Endodermal cell (in vitro differentiated cells): ENCODE measurements around the gene EPSTI1. TPM values are rescaled to one million over a fixed set of nuclear protein-coding genes. Genes with fewer than 3 reads are reported as not detected.
A peak's percentile ranks its signal among the peaks of the same experiment; 100 is the strongest.

Experiments
- DNase-seq: peaks from one replicate; pipeline ENCODE4 v3.0.0-alpha.2; 2017
- H3K27ac ChIP-seq: 2 replicates; pipeline ENCODE4 v1.5.1; 2013; ENCODE audit warnings: mild to moderate bottlenecking, low read depth, low read length, moderate library complexity
- H3K27me3 ChIP-seq: 2 replicates; pipeline ENCODE4 v1.6.1; 2013; ENCODE audit warnings: mild to moderate bottlenecking, low read length, moderate library complexity; ENCODE audit not compliant: insufficient read depth, control insufficient read depth, poor library complexity, severe bottlenecking
- H3K36me3 ChIP-seq: 2 replicates; pipeline ENCODE4 v1.7.0; 2013; ENCODE audit warnings: mild to moderate bottlenecking, low read length, moderate library complexity; ENCODE audit not compliant: control insufficient read depth, insufficient read depth
- H3K4me1 ChIP-seq: one replicate; pipeline ENCODE4 v1.7.0; 2013; ENCODE audit warnings: low read length; ENCODE audit not compliant: control insufficient read depth, insufficient read depth
- H3K4me3 ChIP-seq: 2 replicates; pipeline ENCODE4 v1.5.1; 2013; ENCODE audit warnings: mild to moderate bottlenecking, low read length, moderate library complexity
- H3K9ac ChIP-seq: 2 replicates; pipeline ENCODE4 v1.6.1; 2013; ENCODE audit warnings: mild to moderate bottlenecking, low read length, moderate library complexity; ENCODE audit not compliant: poor library complexity, severe bottlenecking; ENCODE audit errors: extremely low read depth
- H3K9me3 ChIP-seq: 2 replicates; pipeline ENCODE4 v1.6.1; 2013; ENCODE audit warnings: mild to moderate bottlenecking, low read length, moderate library complexity; ENCODE audit not compliant: control insufficient read depth
- H3K27ac Mint-ChIP-seq: 2 replicates; pipeline ENCODE4 v1.8.0; 2020; ENCODE audit warnings: mixed read lengths
- H3K27me3 Mint-ChIP-seq: 2 replicates; pipeline ENCODE4 v1.8.0; 2021; ENCODE audit warnings: mild to moderate bottlenecking, mixed read lengths; ENCODE audit not compliant: insufficient read depth
- H3K36me3 Mint-ChIP-seq: 2 replicates; pipeline ENCODE4 v1.8.0; 2020; ENCODE audit warnings: low read depth, mixed read lengths
- H3K4me1 Mint-ChIP-seq: 2 replicates; pipeline ENCODE4 v1.8.0; 2020; ENCODE audit warnings: mixed read lengths
- H3K4me3 Mint-ChIP-seq: 2 replicates; pipeline ENCODE4 v1.8.0; 2020; ENCODE audit warnings: mild to moderate bottlenecking, moderate library complexity, mixed read lengths
- H3K9me3 Mint-ChIP-seq: 2 replicates; pipeline ENCODE4 v1.8.0; 2020; ENCODE audit warnings: mild to moderate bottlenecking, mixed read lengths
- CTCF ChIP-seq: fragments of 200-600 bp; sonication (generic); conservative IDR thresholded peaks from 2 replicates; pipeline ENCODE4 v1.5.0; 2021; ENCODE audit warnings: antibody characterized with exemption, mild to moderate bottlenecking
- WGBS, 2 experiments: methylation state at CpG; one replicate each; pipeline versions ENCODE4 v1.1.5 to v1.1.7; 2013; ENCODE audit warnings: missing lambda C conversion rate in 2 of 2, mixed read lengths in 1 of 2; ENCODE audit not compliant: insufficient coverage in 1 of 2, insufficient read length in 1 of 2; 5-methylcytosine and 5-hydroxymethylcytosine counted together
- total RNA-seq, 2 donors: library from RNA; stranded (reverse); fragmentation: NEBNext Ultra II Directional in 1 of 2; extraction: Animal tissue kit (Norgen Biotek cat#: 25700) in 1 of 2; gene quantifications; 2 replicates in 1 of 2; 3 replicates in 1 of 2; pipeline ENCODE4 v1.2.1, GENCODE V29; 2021

Gene EPSTI1
- total RNA-seq, 2 donors from 2014 or later = 33.8 to 101 TPM

- Mint-ChIP-seq H3K4me3 (no peak overlapping the region), H3K36me3 (peaks cover 19% of the 10 kb centered on the region), H3K9me3 (peaks cover 12% of the 10 kb centered on the region), H3K27me3 (no peaks in the 10 kb centered on the region), H3K27ac (no peak overlapping the region), H3K4me1 (peaks cover 43% of the 10 kb centered on the region)
- Histone ChIP-seq H3K4me1 (peaks cover 27% of the 10 kb centered on the region), H3K9ac (no peak overlapping the region), H3K4me3 (no peak overlapping the region), H3K27ac (no peak overlapping the region), H3K9me3 (peaks cover 27% of the 10 kb centered on the region), H3K36me3 (peaks cover 81% of the 10 kb centered on the region), H3K27me3 (no peaks in the 10 kb centered on the region)
- WGBS, 2 experiments = 90% methylated on average over 3 of the region's 3 CpGs; no CpG with 5 or more reads in 1 of the 2 experiments
- TF ChIP-seq CTCF = no peak
- DNase-seq = no peak
Observed at GRCh38 chr13:42973581-42973980, 18.5 kb downstream of the EPSTI1 start.

GRCh38 chr13:42971691-42972347, 20.2 kb downstream of the EPSTI1 start:
- H3K36me3 Mint-ChIP-seq = peaks cover 11% of the 10 kb centered on the region
- TF ChIP-seq CTCF = no peak
- WGBS, 2 experiments = 82 to 87% methylated on average over 9 of the region's 9 CpGs
- peaks cover 4% of the 10 kb centered on the region for H3K9me3 Mint-ChIP-seq
- peaks cover 37% of the 10 kb centered on the region for H3K4me1 ChIP-seq
- peak overlapping the region; percentile 89 for H3K27ac Mint-ChIP-seq
- H3K4me3 Mint-ChIP-seq = no peak overlapping the region
- H3K4me1 Mint-ChIP-seq = peaks cover 44% of the 10 kb centered on the region
- no peak overlapping the region for H3K27ac ChIP-seq
- H3K36me3 ChIP-seq = peaks cover 82% of the 10 kb centered on the region
- no peaks in the 10 kb centered on the region for H3K27me3 Mint-ChIP-seq
- H3K27me3 ChIP-seq = no peaks in the 10 kb centered on the region
- H3K9ac ChIP-seq = peak overlapping the region; percentile 11
- no peak for DNase-seq
- H3K4me3 ChIP-seq = peak overlapping the region; percentile 5
- peaks cover 26% of the 10 kb centered on the region for H3K9me3 ChIP-seq

GRCh38 chr13:42970824-42971690, 21.0 kb downstream of the EPSTI1 start:
- H3K27ac ChIP-seq = no peak overlapping the region
- no peaks in the 10 kb centered on the region for H3K27me3 ChIP-seq
- no peaks in the 10 kb centered on the region for H3K27me3 Mint-ChIP-seq
- peak; percentile 89 for TF ChIP-seq CTCF
- peak overlapping the region; percentile 89 for H3K27ac Mint-ChIP-seq
- H3K4me3 Mint-ChIP-seq = no peak overlapping the region
- H3K36me3 Mint-ChIP-seq = peaks cover 11% of the 10 kb centered on the region
- peaks cover 44% of the 10 kb centered on the region for H3K4me1 Mint-ChIP-seq
- peaks cover 2% of the 10 kb centered on the region for H3K9me3 Mint-ChIP-seq
- peak; percentile 78 for DNase-seq
- 57 to 65% methylated on average over 5 of the region's 6 CpGs for WGBS, 2 experiments
- H3K9ac ChIP-seq = peak overlapping the region; percentile 11
- H3K36me3 ChIP-seq = peaks cover 74% of the 10 kb centered on the region
- H3K4me1 ChIP-seq = peaks cover 37% of the 10 kb centered on the region
- peaks cover 23% of the 10 kb centered on the region for H3K9me3 ChIP-seq
- peak overlapping the region; percentile 5 for H3K4me3 ChIP-seq
